Type B pancreatic cell (in vitro differentiated cells): Measurements from ENCODE around the gene PSTPIP1. TPM values are rescaled to one million over a fixed set of nuclear protein-coding genes. Genes with fewer than 3 reads are reported as not detected.

ENCODE experiments used
- DNase-seq: peaks from one replicate; pipeline ENCODE4 v3.0.0; 2021; ENCODE audit warnings: mixed read lengths; ENCODE audit not compliant: unreplicated experiment; ENCODE audit errors: extremely low spot score
- H3K27ac Mint-ChIP-seq: 2 replicates; pipeline ENCODE4 v1.8.0; 2021; ENCODE audit warnings: mild to moderate bottlenecking, mixed read lengths
- H3K27me3 Mint-ChIP-seq: 2 replicates; pipeline ENCODE4 v1.8.0; 2021; ENCODE audit warnings: mixed read lengths
- H3K36me3 Mint-ChIP-seq: 2 replicates; pipeline ENCODE4 v1.8.0; 2021; ENCODE audit warnings: mixed read lengths
- H3K4me1 Mint-ChIP-seq: one replicate; pipeline ENCODE4 v1.8.0; 2021; ENCODE audit warnings: mixed read lengths; ENCODE audit not compliant: unreplicated experiment
- H3K4me3 Mint-ChIP-seq: 2 replicates; pipeline ENCODE4 v1.8.0; 2021; ENCODE audit warnings: mild to moderate bottlenecking, mixed read lengths
- H3K9me3 Mint-ChIP-seq: 2 replicates; pipeline ENCODE4 v1.8.0; 2021; ENCODE audit warnings: mixed read lengths
- CTCF ChIP-seq: fragments of 200-600 bp; sonication (generic); conservative IDR thresholded peaks from 2 replicates; pipeline ENCODE4 v1.5.0; 2021; ENCODE audit warnings: antibody characterized with exemption, mild to moderate bottlenecking
- total RNA-seq: library from RNA; stranded (reverse); gene quantifications from 2 replicates; pipeline ENCODE4 v1.2.1, GENCODE V29; 2021; ENCODE audit warnings: low replicate concordance

PSTPIP1 gene
- total RNA-seq, 1 donor from 2014 or later: 0.77 TPM

- TF ChIP-seq CTCF: no peak
- Mint-ChIP-seq H3K4me1 (peaks cover 4% of the 10 kb centered on the region), H3K4me3 (peak overlapping the region; percentile 31), H3K27me3 (no peaks in the 10 kb centered on the region), H3K27ac (peak overlapping the region; percentile 74), H3K36me3 (peaks cover 10% of the 10 kb centered on the region), H3K9me3 (no peaks in the 10 kb centered on the region)
- peak; percentile 64 for DNase-seq
These were observed 41.8 kb downstream of the PSTPIP1 start for GRCh38 chr15:77036537-77037387.

- peak overlapping the region; percentile 74 for H3K27ac Mint-ChIP-seq
- H3K4me3 Mint-ChIP-seq: peak overlapping the region; percentile 31
- H3K36me3 Mint-ChIP-seq: peaks cover 17% of the 10 kb centered on the region
- H3K4me1 Mint-ChIP-seq: peaks cover 4% of the 10 kb centered on the region
- H3K9me3 Mint-ChIP-seq: no peaks in the 10 kb centered on the region
- no peaks in the 10 kb centered on the region for H3K27me3 Mint-ChIP-seq
- no peak for DNase-seq
- TF ChIP-seq CTCF: no peak
These were observed 42.7 kb downstream of the PSTPIP1 start for GRCh38 chr15:77037388-77038209.

GRCh38 chr15:77038312-77039216 lies 43.6 kb downstream of the PSTPIP1 start:
- H3K36me3 Mint-ChIP-seq: peaks cover 25% of the 10 kb centered on the region
- DNase-seq: no peak
- no peak overlapping the region for H3K4me3 Mint-ChIP-seq
- no peaks in the 10 kb centered on the region for H3K27me3 Mint-ChIP-seq
- H3K27ac Mint-ChIP-seq: no peak overlapping the region
- H3K4me1 Mint-ChIP-seq: peaks cover 4% of the 10 kb centered on the region
- no peaks in the 10 kb centered on the region for H3K9me3 Mint-ChIP-seq
- no peak for TF ChIP-seq CTCF

- no peaks in the 10 kb centered on the region for H3K9me3 Mint-ChIP-seq
- H3K4me1 Mint-ChIP-seq: peaks cover 4% of the 10 kb centered on the region
- no peak overlapping the region for H3K27ac Mint-ChIP-seq
- DNase-seq: no peak
- no peak for TF ChIP-seq CTCF
- H3K4me3 Mint-ChIP-seq: no peak overlapping the region
- H3K27me3 Mint-ChIP-seq: no peaks in the 10 kb centered on the region
- peaks cover 27% of the 10 kb centered on the region for H3K36me3 Mint-ChIP-seq
These were observed 44.2 kb downstream of the PSTPIP1 start for GRCh38 chr15:77039217-77039533.

GRCh38 chr15:77039848-77040247 lies 44.9 kb downstream of the PSTPIP1 start:
- Mint-ChIP-seq H3K9me3 (no peaks in the 10 kb centered on the region), H3K36me3 (peaks cover 28% of the 10 kb centered on the region), H3K4me3 (no peak overlapping the region), H3K4me1 (peaks cover 4% of the 10 kb centered on the region), H3K27ac (no peak overlapping the region), H3K27me3 (no peaks in the 10 kb centered on the region)
- DNase-seq: no peak
- no peak for TF ChIP-seq CTCF
